Neuronal stem cell (in vitro differentiated cells): ENCODE data around the gene DPP8. TPM values are rescaled to one million over a fixed set of nuclear protein-coding genes. Genes with fewer than 3 reads are reported as not detected.

Source experiments
- DNase-seq: peaks from one replicate; pipeline ENCODE4 v3.0.0-alpha.2; 2013; ENCODE audit warnings: low spot score
- H2AFZ ChIP-seq: one replicate; pipeline ENCODE4 v1.6.1; 2013; ENCODE audit warnings: mild to moderate bottlenecking, low read length, inconsistent platforms
- H2AK5ac ChIP-seq: 2 replicates; pipeline ENCODE4 v1.6.1; 2013; ENCODE audit warnings: low read depth, mild to moderate bottlenecking, inconsistent platforms, low read length, moderate library complexity, mixed read lengths
- H2BK120ac ChIP-seq: 2 replicates; pipeline ENCODE4 v1.6.1; 2013; ENCODE audit warnings: low read depth, mild to moderate bottlenecking, inconsistent platforms, low read length, moderate library complexity, mixed read lengths
- H2BK12ac ChIP-seq: one replicate; pipeline ENCODE4 v1.6.1; 2013; ENCODE audit warnings: low read length, inconsistent platforms
- H2BK15ac ChIP-seq: 2 replicates; pipeline ENCODE4 v1.6.1; 2013; ENCODE audit warnings: mild to moderate bottlenecking, low read length, inconsistent platforms, mixed read lengths
- H2BK5ac ChIP-seq: one replicate; pipeline ENCODE4 v1.6.1; 2013; ENCODE audit warnings: inconsistent platforms, mild to moderate bottlenecking, low read length, moderate library complexity
- H3K14ac ChIP-seq: one replicate; pipeline ENCODE4 v1.6.1; 2013; ENCODE audit warnings: low read length, inconsistent platforms
- H3K18ac ChIP-seq: 2 replicates; pipeline ENCODE4 v1.6.1; 2013; ENCODE audit warnings: low read length, inconsistent platforms
- H3K23ac ChIP-seq: 2 replicates; pipeline ENCODE4 v1.6.1; 2013; ENCODE audit warnings: low read depth, mild to moderate bottlenecking, mixed read lengths, low read length, inconsistent platforms; ENCODE audit not compliant: poor library complexity
- H3K27ac ChIP-seq: replicated peaks from 3 replicates; pipeline ENCODE4 v1.5.1; 2013; ENCODE audit warnings: low read length, inconsistent platforms
- H3K27me3 ChIP-seq, 3 experiments: 2 replicates each; pipeline ENCODE4 v1.6.1; 2013; ENCODE audit warnings: low read length in 3 of 3, mild to moderate bottlenecking in 2 of 3, inconsistent platforms in 1 of 3, low read depth in 1 of 3, mixed read lengths in 1 of 3, moderate library complexity in 1 of 3; ENCODE audit not compliant: control insufficient read depth in 3 of 3, insufficient read depth in 3 of 3
- H3K36me3 ChIP-seq, 2 donors: replicated peaks in 1 of 2; 2 replicates each; pipeline ENCODE4 v1.6.1; 2013; ENCODE audit warnings: low read length in 2 of 2; ENCODE audit not compliant: control insufficient read depth in 2 of 2, insufficient read depth in 2 of 2
- H3K4ac ChIP-seq: 2 replicates; pipeline ENCODE4 v1.6.1; 2013; ENCODE audit warnings: inconsistent platforms, mild to moderate bottlenecking, low read length, moderate library complexity
- H3K4me1 ChIP-seq, 2 donors: 1 replicate in 1 of 2; 2 replicates in 1 of 2; pipeline ENCODE4 v1.6.1; 2013; ENCODE audit warnings: low read length in 2 of 2, low read depth in 1 of 2; ENCODE audit not compliant: control insufficient read depth in 2 of 2, insufficient read depth in 1 of 2
- H3K4me2 ChIP-seq: one replicate; pipeline ENCODE4 v1.6.1; 2013; ENCODE audit warnings: mild to moderate bottlenecking, low read length, inconsistent platforms; ENCODE audit not compliant: insufficient read depth, poor library complexity, severe bottlenecking
- H3K4me3 ChIP-seq, 2 donors: 2 replicates each; pipeline ENCODE4 v1.5.1; 2013; ENCODE audit warnings: low read length in 2 of 2, mild to moderate bottlenecking in 2 of 2, inconsistent platforms in 1 of 2, moderate library complexity in 1 of 2
- H3K79me1 ChIP-seq: one replicate; pipeline ENCODE4 v1.6.1; 2013; ENCODE audit warnings: low read depth, mild to moderate bottlenecking, inconsistent platforms, low read length, moderate library complexity
- H3K9ac ChIP-seq: one replicate; pipeline ENCODE4 v1.6.1; 2013; ENCODE audit warnings: mild to moderate bottlenecking, low read depth, low read length, inconsistent platforms; ENCODE audit not compliant: poor library complexity
- H3K9me3 ChIP-seq, 2 donors: replicated peaks in 1 of 2; 2 replicates each; pipeline versions ENCODE3 to v1.6.1; 2013; ENCODE audit warnings: low read length in 2 of 2, mild to moderate bottlenecking in 2 of 2, inconsistent platforms in 1 of 2, low read depth in 1 of 2, mixed read lengths in 1 of 2, moderate library complexity in 1 of 2; ENCODE audit not compliant: control insufficient read depth in 2 of 2, insufficient read depth in 1 of 2
- H4K8ac ChIP-seq: one replicate; pipeline ENCODE4 v1.6.1; 2013; ENCODE audit warnings: low read depth, mild to moderate bottlenecking, inconsistent platforms, low read length, moderate library complexity
- H4K91ac ChIP-seq: one replicate; pipeline ENCODE4 v1.6.1; 2013; ENCODE audit warnings: low read length, low read depth, mild to moderate bottlenecking, inconsistent platforms; ENCODE audit not compliant: poor library complexity
- WGBS, 2 donors: extraction: QIAGEN DNeasy Blood & Tissue Kit; methylation state at CpG; one replicate each; pipeline ENCODE4 v1.1.7; 2013; ENCODE audit warnings: missing lambda C conversion rate in 2 of 2, mixed read lengths in 1 of 2; ENCODE audit not compliant: insufficient read length in 2 of 2, insufficient replicate concordance in 1 of 2; ENCODE audit errors: extremely low coverage in 2 of 2; 5-methylcytosine and 5-hydroxymethylcytosine counted together
- polyA plus RNA-seq, 2 experiments: library from polyadenylated mRNA; stranded (reverse); fragments of 200-250 nt; gene quantifications; one replicate each; pipeline ENCODE4 v1.2.3, GENCODE V29; 2013

DPP8 gene
- 10.9 TPM for polyA plus RNA-seq (2013, experiment 1 of 2)
- 11.3 TPM for polyA plus RNA-seq (2013, experiment 2 of 2)

DNA sequence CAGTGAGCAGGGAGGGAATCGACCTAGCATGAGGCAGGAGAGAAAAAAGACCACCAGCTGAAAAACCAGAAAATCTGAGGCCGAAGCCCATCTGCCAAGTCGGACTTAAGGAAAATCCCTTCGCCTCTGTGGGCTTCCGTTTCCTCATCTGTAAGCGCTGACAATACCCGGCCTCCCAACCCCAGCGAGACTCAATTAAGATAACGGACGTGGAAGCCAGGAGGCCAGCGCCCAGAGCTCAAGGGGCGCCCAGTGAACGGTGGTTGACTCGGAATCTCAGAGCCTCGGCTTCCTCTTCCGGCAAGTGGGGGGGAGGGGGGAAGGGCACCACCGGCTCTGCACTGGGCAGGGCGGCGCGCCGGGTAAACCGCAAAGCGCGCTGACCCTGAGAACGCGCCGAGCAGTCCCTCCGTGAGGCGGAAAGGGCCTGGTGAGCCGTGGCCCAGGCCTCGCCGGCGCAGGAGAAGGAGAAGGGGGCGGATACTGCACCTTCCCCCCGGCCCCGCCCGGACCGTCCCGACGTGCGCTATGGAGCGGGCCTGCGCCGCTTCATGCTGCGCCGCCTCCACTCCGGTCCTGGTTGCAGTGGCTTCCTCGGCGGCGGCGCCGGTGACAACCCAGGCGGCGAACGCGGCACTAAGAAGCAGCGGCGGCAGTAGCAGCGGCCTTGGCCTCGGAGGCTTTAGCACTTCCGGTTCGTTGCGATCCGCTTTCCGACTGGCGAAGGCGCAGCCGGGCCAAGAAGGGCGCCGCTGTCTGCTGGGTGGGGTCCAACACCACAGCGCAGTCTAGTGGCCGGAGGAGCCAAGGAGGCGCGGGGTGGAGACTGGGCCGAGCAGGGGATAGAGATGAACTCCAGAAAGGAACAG is at the start of gene DPP8:
Gene DPP8, minus strand, starts transcription at position 693 of the 869 bp plus-strand sequence. CDS start 5,136 bp downstream, outside the sequence.
- Histone ChIP-seq H3K18ac (peak within 1 kb of the TSS; percentile 96), H4K91ac (peak within 1 kb of the TSS; percentile 94), H2BK120ac (no peak within 1 kb of the TSS), H3K4ac (no peak within 1 kb of the TSS), H3K9me3 (no peaks in the 10 kb centered on the region), H3K36me3 (peaks cover 6 to 32% of the 10 kb centered on the region in 2 donors), H2AK5ac (peak within 1 kb of the TSS; percentile 50), H3K4me1 (peaks cover 7% of the 10 kb centered on the region in 2 donors), H3K27me3 (no peaks in the 10 kb centered on the region), H2BK15ac (no peak within 1 kb of the TSS), H3K23ac (peak within 1 kb of the TSS; percentile 99), H3K4me3 (peak within 1 kb of the TSS; percentile 89 to 99), H2BK5ac (peak within 1 kb of the TSS; percentile 71), H2AFZ (peak within 1 kb of the TSS; percentile 95), H3K79me1 (peaks cover 8% of the 10 kb centered on the region), H3K4me2 (peak within 1 kb of the TSS; percentile 76), H4K8ac (peak within 1 kb of the TSS; percentile 76), H3K27ac (peak within 1 kb of the TSS; percentile 77), H2BK12ac (no peak within 1 kb of the TSS), H3K9ac (peak within 1 kb of the TSS; percentile 98), H3K14ac (peak within 1 kb of the TSS; percentile 79)
- DNase-seq: peak; percentile 87
- no CpG with 5 or more reads among the region's 75 CpGs for WGBS, 2 donors

DNA sequence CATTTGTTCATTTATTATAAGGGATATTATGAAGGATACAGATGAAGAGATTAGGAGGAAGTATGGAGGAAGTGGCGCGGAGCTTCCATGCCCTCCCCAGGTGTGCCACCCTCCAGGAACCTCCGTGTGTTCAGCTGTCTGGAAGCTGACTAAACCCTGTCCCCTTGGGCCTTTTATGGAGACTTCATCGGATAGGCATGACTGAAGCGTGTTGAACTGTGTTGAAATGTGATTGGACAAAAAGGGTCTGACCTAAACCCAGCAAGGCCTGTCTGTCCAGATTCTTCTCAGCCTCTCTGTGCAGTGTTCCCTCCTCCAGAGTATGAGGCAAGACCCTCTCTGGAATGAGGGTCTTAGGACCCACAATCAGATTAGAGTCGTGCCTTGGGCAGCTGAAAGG is 44.4 kb upstream of the DPP8 start:
- no peak overlapping the region for H2AFZ ChIP-seq
- no CpG with 5 or more reads among the region's 6 CpGs for whole genome bisulfite sequencing, 2 donors
- H2AK5ac ChIP-seq: no peak overlapping the region
- H3K79me1 ChIP-seq: no peaks in the 10 kb centered on the region
- H3K27me3 ChIP-seq: no peaks in the 10 kb centered on the region
- H3K4me1 ChIP-seq: no peaks in the 10 kb centered on the region
- H3K14ac ChIP-seq: no peak overlapping the region
- H3K18ac ChIP-seq: no peak overlapping the region
- no peak overlapping the region for H3K9ac ChIP-seq
- H2BK15ac ChIP-seq: no peak overlapping the region
- peaks cover 8 to 49% of the 10 kb centered on the region in 2 donors for H3K9me3 ChIP-seq
- peaks cover 45 to 100% of the 10 kb centered on the region in 2 donors for H3K36me3 ChIP-seq
- H2BK12ac ChIP-seq: no peak overlapping the region
- H2BK120ac ChIP-seq: no peak overlapping the region
- H3K23ac ChIP-seq: no peak overlapping the region
- DNase-seq: no peak
- no peak overlapping the region for H4K91ac ChIP-seq
- no peak overlapping the region for H3K4me2 ChIP-seq
- H2BK5ac ChIP-seq: no peak overlapping the region
- no peak overlapping the region for H3K27ac ChIP-seq
- H4K8ac ChIP-seq: no peak overlapping the region
- H3K4me3 ChIP-seq: no peak overlapping the region
- no peak overlapping the region for H3K4ac ChIP-seq

DNA sequence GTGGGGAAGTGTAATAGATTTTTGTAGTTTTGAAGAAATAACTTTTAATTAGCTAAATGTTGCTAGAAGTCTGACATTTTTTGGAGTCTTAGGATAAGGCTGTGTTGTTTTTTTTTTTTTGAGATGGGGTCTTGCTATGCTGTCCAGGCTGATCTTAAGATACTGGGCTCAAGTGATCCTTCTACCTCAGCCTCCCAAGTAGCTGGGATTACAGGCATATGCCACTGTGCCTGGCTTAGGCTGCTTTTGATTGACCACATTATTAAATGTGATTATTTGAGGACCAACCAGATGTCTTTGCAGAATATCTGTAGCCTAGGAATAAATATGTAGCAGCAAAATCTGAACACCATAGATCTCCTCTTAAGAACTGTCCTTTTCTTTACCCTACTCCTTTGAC is 42.5 kb upstream of the DPP8 start:
- no peak overlapping the region for H3K27ac ChIP-seq
- DNase-seq: no peak
- no peak overlapping the region for H2BK12ac ChIP-seq
- no peak overlapping the region for H3K4me3 ChIP-seq
- H3K18ac ChIP-seq: no peak overlapping the region
- no peak overlapping the region for H2AK5ac ChIP-seq
- no peak overlapping the region for H2BK5ac ChIP-seq
- no peak overlapping the region for H3K4me2 ChIP-seq
- H3K9me3 ChIP-seq: peaks cover 2 to 29% of the 10 kb centered on the region in 2 donors
- H3K36me3 ChIP-seq: peaks cover 45 to 100% of the 10 kb centered on the region in 2 donors
- no peak overlapping the region for H3K9ac ChIP-seq
- no peak overlapping the region for H4K8ac ChIP-seq
- H3K14ac ChIP-seq: no peak overlapping the region
- H3K79me1 ChIP-seq: no peaks in the 10 kb centered on the region
- no peak overlapping the region for H2BK15ac ChIP-seq
- no peak overlapping the region for H2AFZ ChIP-seq
- H3K4me1 ChIP-seq: no peaks in the 10 kb centered on the region
- H3K23ac ChIP-seq: no peak overlapping the region
- no peak overlapping the region for H4K91ac ChIP-seq
- no peak overlapping the region for H2BK120ac ChIP-seq
- no peak overlapping the region for H3K4ac ChIP-seq
- H3K27me3 ChIP-seq: no peaks in the 10 kb centered on the region

DNA sequence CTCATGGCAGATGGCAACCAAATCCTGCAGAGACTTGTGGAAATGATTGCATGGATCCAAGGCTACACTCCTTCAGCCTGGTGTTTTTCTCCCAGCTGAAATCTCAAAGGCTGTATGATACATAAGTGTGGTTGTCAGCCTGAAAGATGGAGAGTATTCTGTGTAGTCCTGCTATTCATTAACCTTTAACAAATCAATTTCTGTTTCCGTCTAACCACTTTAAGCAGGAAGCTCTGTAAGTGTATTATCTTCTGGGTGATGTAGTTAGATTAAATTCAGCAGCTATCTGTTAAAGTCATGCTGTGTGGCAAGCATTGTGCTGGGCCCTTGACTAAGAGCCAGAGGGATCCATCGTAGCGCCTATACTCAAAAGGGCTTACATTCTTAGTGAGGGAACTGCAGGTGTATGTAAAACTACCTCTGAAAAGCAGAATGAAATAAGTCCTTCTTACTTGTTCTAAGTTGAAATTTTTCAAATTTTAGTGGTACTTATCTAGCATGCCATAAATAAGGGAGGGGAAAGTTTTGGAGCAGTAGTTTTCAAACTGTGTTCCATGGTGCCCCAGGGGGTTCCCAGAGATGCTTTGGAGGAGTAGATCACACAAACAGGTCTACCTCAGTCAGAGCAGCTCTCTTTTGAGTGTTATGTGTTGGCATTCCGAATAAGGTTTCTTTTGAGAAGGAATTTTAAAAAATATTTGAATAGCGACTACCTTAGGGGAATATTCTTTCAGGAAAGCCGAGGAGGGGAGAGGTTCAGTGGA is 41.7 kb upstream of the DPP8 start:
- peaks cover 40 to 99% of the 10 kb centered on the region in 2 donors for H3K36me3 ChIP-seq
- H3K9ac ChIP-seq: no peak overlapping the region
- H3K4me1 ChIP-seq: no peaks in the 10 kb centered on the region
- H4K8ac ChIP-seq: no peak overlapping the region
- H3K27ac ChIP-seq: no peak overlapping the region
- no peak overlapping the region for H2BK120ac ChIP-seq
- H3K18ac ChIP-seq: no peak overlapping the region
- peaks cover 2 to 21% of the 10 kb centered on the region in 2 donors for H3K9me3 ChIP-seq
- H3K4me2 ChIP-seq: no peak overlapping the region
- no peak overlapping the region for H2AFZ ChIP-seq
- H2BK15ac ChIP-seq: no peak overlapping the region
- no peak overlapping the region for H4K91ac ChIP-seq
- H3K23ac ChIP-seq: no peak overlapping the region
- no peaks in the 10 kb centered on the region for H3K79me1 ChIP-seq
- H3K4me3 ChIP-seq: no peak overlapping the region
- H2BK12ac ChIP-seq: no peak overlapping the region
- H3K14ac ChIP-seq: no peak overlapping the region
- no peak overlapping the region for H2AK5ac ChIP-seq
- no peak overlapping the region for H2BK5ac ChIP-seq
- no peak overlapping the region for H3K4ac ChIP-seq
- no CpG with 5 or more reads among the region's 6 CpGs for WGBS, 2 donors
- no peak for DNase-seq
- no peaks in the 10 kb centered on the region for H3K27me3 ChIP-seq
